Ovary (tissue), 9 donors: ENCODE data around the gene TOP1. TPM values are rescaled to one million over a fixed set of nuclear protein-coding genes. Genes with fewer than 3 reads are reported as not detected.

Experiments used
- DNase-seq, 5 donors: peaks; one replicate each; pipeline ENCODE4 v3.0.0-alpha.2; 2019 to 2020
- H3K27ac ChIP-seq, 2 donors: fragments of 200-600 bp; one replicate each; pipeline versions ENCODE4 v1.5.1 to v1.8.0; 2019 to 2022
- H3K27me3 ChIP-seq: fragments of 200-600 bp; one replicate; pipeline ENCODE4 v1.8.0; 2022
- H3K36me3 ChIP-seq: fragments of 200-600 bp; sonication (generic); one replicate; pipeline ENCODE4 v1.5.1; 2019
- H3K4me1 ChIP-seq: one replicate; pipeline ENCODE4 v1.8.1; 2013; ENCODE audit warnings: mild to moderate bottlenecking, moderate library complexity; ENCODE audit not compliant: insufficient read depth
- H3K4me3 ChIP-seq: fragments of 200-600 bp; sonication (generic); one replicate; pipeline ENCODE4 v1.5.1; 2017
- H3K9me3 ChIP-seq, 2 donors: fragments of 200-600 bp in 1 of 2; sonication (generic) in 1 of 2; one replicate each; pipeline versions ENCODE4 v1.5.1 to v1.8.1; 2013 to 2019; ENCODE audit warnings: mild to moderate bottlenecking in 1 of 2, moderate library complexity in 1 of 2
- EP300 ChIP-seq: sonication (generic); formaldehyde crosslinking; IDR thresholded peaks from one replicate; pipeline ENCODE4 v1.6.1; 2017; ENCODE audit warnings: antibody characterized with exemption
- POLR2A ChIP-seq: fragments of 450-650 bp; IDR thresholded peaks from one replicate; pipeline ENCODE4 v1.6.1; 2017; ENCODE audit warnings: antibody characterized with exemption, mild to moderate bottlenecking, moderate library complexity
- WGBS, 3 donors: extraction: QIAGEN DNeasy Blood & Tissue Kit in 1 of 3; methylation state at CpG; one replicate each; pipeline versions ENCODE4 v1.1.5 to v1.1.7; 2013 to 2017; 5-methylcytosine and 5-hydroxymethylcytosine counted together
- intact Hi-C, 4 donors: fragments of 100-400 bp; cut with DNase I; formaldehyde crosslinking; loops; one replicate each; pipeline versions ENCODE4 v1.11.0 to v1.15.1; 2022 to 2023
- polyA plus RNA-seq, 2 donors: library from polyadenylated mRNA; stranded (reverse); fragments of 200-250 nt in 1 of 2; fragments of 350-450 nt in 1 of 2; fragmentation: Illumina TruSeq in 1 of 2; extraction: RNeasy Lipid Tissue Mini Kit (QIAGEN cat#74804) in 1 of 2; gene quantifications; one replicate each; pipeline ENCODE4 v1.2.3, GENCODE V29; 2013 to 2014
- total RNA-seq, 7 donors: library from RNA; depleted of rRNA in 2 of 7; stranded (reverse); fragments of >200 nt in 2 of 7; fragmentation: NEBNext Ultra II Directional in 3 of 7; extraction: Animal tissue kit (Norgen Biotek cat#: 25700) in 3 of 7; gene quantifications; one replicate each; pipeline versions ENCODE4 v1.1.0 to v1.2.4, GENCODE V29; 2016 to 2023
- TF ChIP-seq, protein P1 (sequence below), 3 donors: fragments of 450-650 bp in 2 of 3; fragments of 200-600 bp in 1 of 3; IDR thresholded peaks; one replicate each; pipeline versions ENCODE4 v1.5.1 to v1.8.0; 2016 to 2022; ENCODE audit warnings: antibody characterized with exemption in 3 of 3, mild to moderate bottlenecking in 1 of 3
- donor health status: DM: no; HTN: no; CAD: no; lungs with moderate emphysema.
- donor health status: DM: no; HTN: no; CAD: no.
- donor health status: Bipolar disorder and iron deficiency.
- donor health status: DM: yes; HTN: yes; CAD: no.
- donor health status: DM: no; HTN: no; CAD: no.
- donor health status: DM: yes; HTN: yes; CAD: no.

Gene TOP1
- total and polyA plus RNA-seq, 9 donors, result 20.9 to 48.4 (median 35.6) TPM

DNA sequence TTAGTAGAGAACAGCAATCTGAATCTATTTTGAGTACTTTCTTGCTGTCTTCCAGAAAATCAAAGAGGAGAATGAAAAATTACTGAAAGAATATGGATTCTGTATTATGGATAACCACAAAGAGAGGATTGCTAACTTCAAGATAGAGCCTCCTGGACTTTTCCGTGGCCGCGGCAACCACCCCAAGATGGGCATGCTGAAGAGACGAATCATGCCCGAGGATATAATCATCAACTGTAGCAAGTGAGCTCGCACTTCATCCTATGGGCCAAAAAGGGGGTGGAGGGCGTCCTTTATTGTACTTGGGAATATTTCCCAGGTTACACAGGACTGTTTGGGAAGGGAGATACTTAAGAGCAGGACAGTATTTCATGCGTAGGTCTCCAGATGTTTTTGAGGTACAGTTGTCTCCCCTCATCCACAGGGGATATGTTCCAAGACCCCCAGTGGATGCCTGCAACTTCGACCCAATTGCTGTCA is 71.4 kb downstream of the TOP1 start:
- TF ChIP-seq POLR2A (no peak), EP300 (no peak)
- TF ChIP-seq, protein P1, sequence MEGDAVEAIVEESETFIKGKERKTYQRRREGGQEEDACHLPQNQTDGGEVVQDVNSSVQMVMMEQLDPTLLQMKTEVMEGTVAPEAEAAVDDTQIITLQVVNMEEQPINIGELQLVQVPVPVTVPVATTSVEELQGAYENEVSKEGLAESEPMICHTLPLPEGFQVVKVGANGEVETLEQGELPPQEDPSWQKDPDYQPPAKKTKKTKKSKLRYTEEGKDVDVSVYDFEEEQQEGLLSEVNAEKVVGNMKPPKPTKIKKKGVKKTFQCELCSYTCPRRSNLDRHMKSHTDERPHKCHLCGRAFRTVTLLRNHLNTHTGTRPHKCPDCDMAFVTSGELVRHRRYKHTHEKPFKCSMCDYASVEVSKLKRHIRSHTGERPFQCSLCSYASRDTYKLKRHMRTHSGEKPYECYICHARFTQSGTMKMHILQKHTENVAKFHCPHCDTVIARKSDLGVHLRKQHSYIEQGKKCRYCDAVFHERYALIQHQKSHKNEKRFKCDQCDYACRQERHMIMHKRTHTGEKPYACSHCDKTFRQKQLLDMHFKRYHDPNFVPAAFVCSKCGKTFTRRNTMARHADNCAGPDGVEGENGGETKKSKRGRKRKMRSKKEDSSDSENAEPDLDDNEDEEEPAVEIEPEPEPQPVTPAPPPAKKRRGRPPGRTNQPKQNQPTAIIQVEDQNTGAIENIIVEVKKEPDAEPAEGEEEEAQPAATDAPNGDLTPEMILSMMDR (IDR thresholded peaks at IDR 0.05), result no peak
- Histone ChIP-seq H3K9me3 (no peaks in the 10 kb centered on the region), H3K4me1 (no peaks in the 10 kb centered on the region), H3K27me3 (no peaks in the 10 kb centered on the region), H3K36me3 (no peaks in the 10 kb centered on the region), H3K27ac (no peak overlapping the region), H3K4me3 (no peak overlapping the region)
- DNase-seq, result no peak
- intact Hi-C loops, result no loop called here
- 83 to 86% (median 84%) methylated on average over 9 of the region's 9 CpGs for WGBS, 3 donors

DNA sequence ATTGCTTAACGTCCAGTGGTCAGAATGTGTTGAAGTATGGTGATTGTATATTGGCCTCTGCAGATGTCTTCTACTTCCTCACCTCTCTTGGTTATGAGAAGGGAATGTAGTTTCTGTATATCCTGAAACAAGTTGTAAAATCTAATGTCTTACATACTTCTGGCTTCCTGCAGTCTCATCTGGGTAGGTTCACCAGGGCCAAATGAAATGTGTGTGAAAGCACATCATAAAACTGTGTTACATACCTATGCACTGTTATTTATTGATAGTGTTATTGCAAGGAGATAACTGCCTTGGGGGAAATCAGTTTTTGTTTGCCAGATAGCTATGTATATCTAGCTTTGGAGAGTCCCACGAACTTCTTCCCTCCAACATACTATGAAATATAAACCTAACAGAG is 73.0 kb downstream of the TOP1 start:
- H3K36me3 ChIP-seq, result no peaks in the 10 kb centered on the region
- intact Hi-C loops, result no loop called here

DNA sequence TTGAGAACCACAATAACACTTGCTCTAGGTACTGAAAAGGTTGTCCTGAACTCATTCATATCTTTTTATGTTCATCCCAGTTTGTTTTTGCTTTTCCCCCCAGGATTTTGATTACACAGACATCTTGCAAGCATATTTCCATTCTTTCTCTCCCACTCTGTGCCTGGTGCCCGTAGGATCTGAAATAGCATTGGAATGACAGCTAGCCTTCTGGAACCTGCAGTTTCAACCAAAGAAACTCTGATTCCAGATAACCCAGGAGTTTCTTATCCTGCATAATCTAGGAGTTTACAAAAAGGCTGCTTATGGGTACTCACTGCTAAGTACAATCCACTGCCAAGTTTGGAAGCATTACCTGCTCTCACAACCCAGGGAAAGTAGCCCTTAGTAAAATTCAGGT is 79.9 kb downstream of the TOP1 start:
- Histone ChIP-seq H3K4me3 (no peak overlapping the region), H3K27me3 (no peaks in the 10 kb centered on the region), H3K27ac (no peak overlapping the region), H3K9me3 (no peaks in the 10 kb centered on the region), H3K36me3 (no peaks in the 10 kb centered on the region), H3K4me1 (no peaks in the 10 kb centered on the region)
- DNase-seq, result no peak
- 37 to 54% (median 45%) methylated on average over 1 of the region's 1 CpG for WGBS, 3 donors
- intact Hi-C loops, result no loop called here
- no peak for TF ChIP-seq EP300
- no peak for TF ChIP-seq POLR2A
- TF ChIP-seq, protein P1 (IDR thresholded peaks at IDR 0.05), result no peak

More for the DNA sequence above, 73.0 kb downstream of the TOP1 start:
- TF ChIP-seq EP300 (no peak), POLR2A (no peak)
- TF ChIP-seq, protein P1 (IDR thresholded peaks at IDR 0.05), result no peak
- H3K27me3 ChIP-seq, result no peaks in the 10 kb centered on the region
- no peak overlapping the region for H3K27ac ChIP-seq
- H3K4me3 ChIP-seq, result no peak overlapping the region
- WGBS, 3 donors, result 72 to 84% (median 75%) methylated on average over 2 of the region's 2 CpGs
- DNase-seq, result no peak
- H3K4me1 ChIP-seq, result no peaks in the 10 kb centered on the region
- H3K9me3 ChIP-seq, result no peaks in the 10 kb centered on the region

DNA sequence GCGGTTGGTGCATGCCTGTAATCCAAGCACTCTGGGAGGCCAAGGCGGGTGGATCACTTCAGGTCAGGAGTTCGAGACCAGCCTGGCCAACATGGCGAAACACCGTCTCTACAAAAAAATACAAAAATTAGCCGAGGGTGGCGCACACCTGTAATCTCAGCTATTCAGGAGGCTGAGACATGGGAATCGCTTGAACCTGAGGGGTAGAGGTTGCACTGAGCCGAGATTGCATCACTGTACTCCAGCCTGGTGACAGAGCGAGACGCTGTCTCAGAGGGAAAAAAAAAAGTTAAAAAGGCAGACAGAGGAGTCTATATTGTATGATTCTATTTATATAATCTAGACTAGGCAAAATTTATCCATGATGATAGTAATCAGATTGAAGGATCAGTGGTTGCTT is 81.4 kb downstream of the TOP1 start:
- intact Hi-C loops, result no loop called here
- H3K36me3 ChIP-seq, result no peaks in the 10 kb centered on the region
- H3K27ac ChIP-seq, result no peak overlapping the region
- H3K4me3 ChIP-seq, result no peak overlapping the region
- no peaks in the 10 kb centered on the region for H3K9me3 ChIP-seq
- WGBS, 3 donors, result 93 to 96% (median 94%) methylated on average over 11 of the region's 11 CpGs
- no peak for DNase-seq
- TF ChIP-seq EP300, result no peak
- no peak for TF ChIP-seq POLR2A
- TF ChIP-seq, protein P1 (IDR thresholded peaks at IDR 0.05), result no peak
- no peaks in the 10 kb centered on the region for H3K4me1 ChIP-seq
- H3K27me3 ChIP-seq, result no peaks in the 10 kb centered on the region
